Astrocyte (in vitro differentiated cells and primary cell): ENCODE data around the gene TBC1D8. TPM values are rescaled to one million over a fixed set of nuclear protein-coding genes. Genes with fewer than 3 reads are reported as not detected.

Experiments used
- DNase-seq: peaks from one replicate; pipeline ENCODE4 v3.0.0-alpha.2; 2010; ENCODE audit warnings: low read depth
- FAIRE-seq: peaks from 2 replicates; lab custom pipeline; 2011; peaks lifted over from hg19 to GRCh38; lab: Jason Lieb, UNC
- H2AFZ ChIP-seq: 2 replicates; pipeline ENCODE4 v1.6.0; 2012; ENCODE audit warnings: low read depth, low read length, inconsistent platforms
- H3K27ac ChIP-seq: 2 replicates; pipeline ENCODE4 v1.5.1; 2011; ENCODE audit warnings: low read depth, low read length, inconsistent platforms
- H3K27me3 ChIP-seq: 2 replicates; pipeline ENCODE4 v1.6.0; 2011; ENCODE audit warnings: low read length, inconsistent platforms; ENCODE audit not compliant: insufficient read depth
- H3K36me3 ChIP-seq: 2 replicates; pipeline ENCODE4 v1.5.1; 2011; ENCODE audit warnings: low read length, inconsistent platforms; ENCODE audit not compliant: insufficient read depth
- H3K4me1 ChIP-seq: 2 replicates; pipeline ENCODE4 v1.5.1; 2011; ENCODE audit warnings: low read length, inconsistent platforms; ENCODE audit not compliant: insufficient read depth
- H3K4me2 ChIP-seq: 2 replicates; pipeline ENCODE4 v1.6.0; 2012; ENCODE audit warnings: low read length, inconsistent platforms
- H3K4me3 ChIP-seq: 2 replicates; pipeline ENCODE4 v1.5.1; 2011; ENCODE audit warnings: low read depth, mild to moderate bottlenecking, low read length, inconsistent platforms; ENCODE audit not compliant: insufficient read depth
- H3K79me2 ChIP-seq: 2 replicates; pipeline ENCODE4 v1.6.0; 2012; ENCODE audit warnings: mild to moderate bottlenecking, low read length, inconsistent platforms; ENCODE audit not compliant: insufficient read depth
- H3K9ac ChIP-seq: 2 replicates; pipeline ENCODE4 v1.6.0; 2012; ENCODE audit warnings: mild to moderate bottlenecking, low read length, inconsistent platforms
- H3K9me3 ChIP-seq: 2 replicates; pipeline ENCODE4 v1.5.1; 2012; ENCODE audit warnings: low read depth, mild to moderate bottlenecking, low read length, inconsistent platforms; ENCODE audit not compliant: insufficient read depth
- H4K20me1 ChIP-seq: 2 replicates; pipeline ENCODE4 v1.6.0; 2012; ENCODE audit warnings: low read length, inconsistent platforms; ENCODE audit not compliant: insufficient read depth
- H3K27ac Mint-ChIP-seq: one replicate; pipeline ENCODE4 v1.8.0; 2021; ENCODE audit warnings: mild to moderate bottlenecking, mixed read lengths; ENCODE audit not compliant: unreplicated experiment
- H3K27me3 Mint-ChIP-seq: one replicate; pipeline ENCODE4 v1.8.0; 2021; ENCODE audit warnings: low read depth, mixed read lengths; ENCODE audit not compliant: unreplicated experiment
- H3K36me3 Mint-ChIP-seq: one replicate; pipeline ENCODE4 v1.8.0; 2021; ENCODE audit warnings: low read depth, mixed read lengths; ENCODE audit not compliant: unreplicated experiment
- H3K4me1 Mint-ChIP-seq: one replicate; pipeline ENCODE4 v1.8.0; 2021; ENCODE audit warnings: low read depth, mixed read lengths; ENCODE audit not compliant: unreplicated experiment
- H3K4me3 Mint-ChIP-seq: one replicate; pipeline ENCODE4 v1.8.0; 2021; ENCODE audit warnings: mild to moderate bottlenecking, moderate library complexity, mixed read lengths; ENCODE audit not compliant: unreplicated experiment
- H3K9me3 Mint-ChIP-seq: one replicate; pipeline ENCODE4 v1.8.0; 2021; ENCODE audit warnings: mild to moderate bottlenecking, mixed read lengths; ENCODE audit not compliant: unreplicated experiment
- EZH2 ChIP-seq: IDR thresholded peaks from 2 replicates; pipeline ENCODE4 v1.6.1; 2012; ENCODE audit warnings: mild to moderate bottlenecking, low read length, inconsistent platforms; ENCODE audit not compliant: insufficient read depth
- total RNA-seq: library from RNA; stranded (reverse); gene quantifications from 2 replicates; pipeline ENCODE4 v1.2.1, GENCODE V29; 2021
- TF ChIP-seq, protein P1 (sequence below): IDR thresholded peaks from 2 replicates; pipeline ENCODE4 v1.5.1; 2011; ENCODE audit warnings: low read depth, mild to moderate bottlenecking, inconsistent platforms, low read length, moderate library complexity; ENCODE audit not compliant: insufficient read depth

Gene TBC1D8
- total RNA-seq, 1 donor from 2014 or later = 2.4 TPM

DNA sequence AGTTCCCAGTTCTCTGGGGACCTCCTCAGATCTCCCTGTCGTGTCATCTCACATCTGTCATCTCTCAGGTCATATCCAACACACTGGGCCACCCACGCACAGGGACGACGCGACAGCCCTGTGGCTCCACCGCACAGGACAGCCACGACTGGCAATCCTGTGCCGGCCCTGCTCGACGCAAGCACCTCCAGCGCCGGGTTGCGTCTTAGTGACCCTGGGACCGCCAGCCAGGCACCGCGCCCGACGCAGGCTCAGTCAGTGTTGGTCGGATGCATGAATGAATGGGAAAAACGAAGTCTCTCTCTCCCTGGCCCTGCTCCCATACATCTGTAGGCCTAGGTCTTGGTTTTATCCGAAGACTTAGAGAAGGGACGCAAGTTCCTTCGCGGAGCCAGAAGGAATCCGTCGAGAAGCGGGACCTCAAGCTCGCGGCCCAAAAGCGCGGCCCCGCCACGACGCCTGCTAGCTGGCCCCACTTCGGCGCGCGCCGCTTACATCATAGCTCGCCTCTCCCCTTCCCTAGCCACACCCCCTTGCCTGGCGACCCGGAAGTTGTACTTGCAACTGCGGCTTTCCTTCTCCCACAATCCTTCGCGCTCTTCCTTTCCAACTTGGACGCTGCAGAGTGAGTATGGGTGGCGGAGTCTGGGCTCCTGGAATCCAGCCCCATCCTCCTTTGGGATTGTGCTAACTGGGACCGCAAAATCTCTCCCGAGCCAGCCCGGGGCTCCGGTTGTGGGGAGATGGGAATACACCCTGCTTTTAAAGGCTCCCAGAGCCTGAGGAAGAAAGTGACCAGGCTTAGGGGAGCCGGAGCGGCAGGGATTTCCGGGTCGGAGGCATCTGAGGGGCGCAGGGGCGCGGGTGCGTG, 149.3 kb downstream of the TBC1D8 start, which contains the start of gene RPL31:
Gene RPL31 (plus strand): TSS at position 599 of the 871 bp plus-strand sequence. CDS start 413 bp downstream, outside the sequence.
- Histone ChIP-seq H3K4me2 (peak within 1 kb of the TSS; percentile 89), H3K4me1 (peaks cover 27% of the 10 kb centered on the region), H3K4me3 (peak within 1 kb of the TSS; percentile 98), H3K9me3 (no peaks in the 10 kb centered on the region), H3K27ac (peak within 1 kb of the TSS; percentile 90), H3K36me3 (peaks cover 36% of the 10 kb centered on the region), H3K79me2 (peaks cover 45% of the 10 kb centered on the region), H3K9ac (peak within 1 kb of the TSS; percentile 99), H4K20me1 (peaks cover 48% of the 10 kb centered on the region), H3K27me3 (no peaks in the 10 kb centered on the region), H2AFZ (peak within 1 kb of the TSS; percentile 89)
- H3K4me1 Mint-ChIP-seq = peaks cover 28% of the 10 kb centered on the region
- H3K36me3 Mint-ChIP-seq = peaks cover 30% of the 10 kb centered on the region
- FAIRE-seq (peak; percentile 47), DNase-seq (peak; percentile 95)
- H3K27me3 Mint-ChIP-seq = no peaks in the 10 kb centered on the region
- H3K27ac Mint-ChIP-seq = peak within 1 kb of the TSS; percentile 93
- H3K4me3 Mint-ChIP-seq = peak within 1 kb of the TSS; percentile 99
- no peak for TF ChIP-seq EZH2
- TF ChIP-seq, protein P1, sequence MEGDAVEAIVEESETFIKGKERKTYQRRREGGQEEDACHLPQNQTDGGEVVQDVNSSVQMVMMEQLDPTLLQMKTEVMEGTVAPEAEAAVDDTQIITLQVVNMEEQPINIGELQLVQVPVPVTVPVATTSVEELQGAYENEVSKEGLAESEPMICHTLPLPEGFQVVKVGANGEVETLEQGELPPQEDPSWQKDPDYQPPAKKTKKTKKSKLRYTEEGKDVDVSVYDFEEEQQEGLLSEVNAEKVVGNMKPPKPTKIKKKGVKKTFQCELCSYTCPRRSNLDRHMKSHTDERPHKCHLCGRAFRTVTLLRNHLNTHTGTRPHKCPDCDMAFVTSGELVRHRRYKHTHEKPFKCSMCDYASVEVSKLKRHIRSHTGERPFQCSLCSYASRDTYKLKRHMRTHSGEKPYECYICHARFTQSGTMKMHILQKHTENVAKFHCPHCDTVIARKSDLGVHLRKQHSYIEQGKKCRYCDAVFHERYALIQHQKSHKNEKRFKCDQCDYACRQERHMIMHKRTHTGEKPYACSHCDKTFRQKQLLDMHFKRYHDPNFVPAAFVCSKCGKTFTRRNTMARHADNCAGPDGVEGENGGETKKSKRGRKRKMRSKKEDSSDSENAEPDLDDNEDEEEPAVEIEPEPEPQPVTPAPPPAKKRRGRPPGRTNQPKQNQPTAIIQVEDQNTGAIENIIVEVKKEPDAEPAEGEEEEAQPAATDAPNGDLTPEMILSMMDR = no peak
- H3K9me3 Mint-ChIP-seq = no peaks in the 10 kb centered on the region

- no peak overlapping the region for H3K9ac ChIP-seq
- H3K79me2 ChIP-seq = peaks cover 30% of the 10 kb centered on the region
- no peak for FAIRE-seq
- no peak for DNase-seq
- no peaks in the 10 kb centered on the region for H3K27me3 Mint-ChIP-seq
- no peak overlapping the region for H2AFZ ChIP-seq
- no peaks in the 10 kb centered on the region for H3K9me3 ChIP-seq
- H3K27ac ChIP-seq = no peak overlapping the region
- H3K4me2 ChIP-seq = no peak overlapping the region
- TF ChIP-seq, protein P1 = no peak
- no peak for TF ChIP-seq EZH2
- H3K4me1 ChIP-seq = peaks cover 21% of the 10 kb centered on the region
- H3K9me3 Mint-ChIP-seq = no peaks in the 10 kb centered on the region
- no peaks in the 10 kb centered on the region for H3K27me3 ChIP-seq
- peaks cover 20% of the 10 kb centered on the region for H3K36me3 Mint-ChIP-seq
- no peak overlapping the region for H3K4me3 Mint-ChIP-seq
- peaks cover 17% of the 10 kb centered on the region for H3K36me3 ChIP-seq
- H3K4me3 ChIP-seq = no peak overlapping the region
- peaks cover 17% of the 10 kb centered on the region for H3K4me1 Mint-ChIP-seq
- no peak overlapping the region for H3K27ac Mint-ChIP-seq
- H4K20me1 ChIP-seq = peaks cover 29% of the 10 kb centered on the region
Observed at GRCh38 chr2:100999995-101000394, 151.2 kb downstream of the TBC1D8 start.

DNA sequence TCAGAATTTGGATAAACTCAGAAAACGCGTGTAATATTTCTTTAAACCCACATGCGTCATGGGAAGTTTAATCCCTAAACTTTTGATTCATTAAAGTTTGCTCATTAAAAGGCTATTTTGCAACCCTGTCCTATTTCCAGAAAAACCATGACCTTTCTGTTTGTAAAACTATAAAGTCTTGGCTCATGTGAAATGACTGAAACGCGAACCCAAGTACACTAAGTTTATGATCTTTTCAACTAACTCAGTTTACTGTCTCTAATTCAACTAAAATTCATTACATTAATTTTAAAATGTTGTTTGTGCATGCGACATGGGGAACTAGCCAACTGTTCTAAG, 153.0 kb downstream of the TBC1D8 start:
- H3K79me2 ChIP-seq = peaks cover 12% of the 10 kb centered on the region
- Mint-ChIP-seq H3K36me3 (peaks cover 4% of the 10 kb centered on the region), H3K27me3 (no peaks in the 10 kb centered on the region), H3K9me3 (no peaks in the 10 kb centered on the region), H3K4me3 (no peak overlapping the region), H3K4me1 (peaks cover 5% of the 10 kb centered on the region), H3K27ac (no peak overlapping the region)
- H3K27ac ChIP-seq = no peak overlapping the region
- no peaks in the 10 kb centered on the region for H3K27me3 ChIP-seq
- H3K36me3 ChIP-seq = no peaks in the 10 kb centered on the region
- H3K4me1 ChIP-seq = peaks cover 6% of the 10 kb centered on the region
- H3K4me2 ChIP-seq = no peak overlapping the region
- DNase-seq (no peak), FAIRE-seq (no peak)
- H3K9me3 ChIP-seq = no peaks in the 10 kb centered on the region
- no peak overlapping the region for H3K4me3 ChIP-seq
- H3K9ac ChIP-seq = no peak overlapping the region
- H2AFZ ChIP-seq = no peak overlapping the region
- TF ChIP-seq EZH2 = no peak
- TF ChIP-seq, protein P1 = no peak
- H4K20me1 ChIP-seq = peaks cover 11% of the 10 kb centered on the region
